Mesothelial cell of epicardium (in vitro differentiated cells): ENCODE data around the gene MYPN. TPM values are rescaled to one million over a fixed set of nuclear protein-coding genes. Genes with fewer than 3 reads are reported as not detected.

Source experiments
- DNase-seq, 2 experiments: peaks; one replicate each; pipeline ENCODE4 v3.0.0; 2021; ENCODE audit warnings: low spot score in 2 of 2; ENCODE audit not compliant: unreplicated experiment in 2 of 2
- H3K27ac Mint-ChIP-seq: 2 replicates; pipeline ENCODE4 v1.8.0; 2021; ENCODE audit warnings: mixed read lengths
- H3K27me3 Mint-ChIP-seq: 2 replicates; pipeline ENCODE4 v1.8.0; 2021; ENCODE audit warnings: low read depth, mixed read lengths
- H3K36me3 Mint-ChIP-seq: 2 replicates; pipeline ENCODE4 v1.8.0; 2021; ENCODE audit warnings: mixed read lengths
- H3K4me1 Mint-ChIP-seq: 2 replicates; pipeline ENCODE4 v1.8.0; 2021; ENCODE audit warnings: mixed read lengths
- H3K4me3 Mint-ChIP-seq: 2 replicates; pipeline ENCODE4 v1.8.0; 2021; ENCODE audit warnings: mild to moderate bottlenecking, moderate library complexity, mixed read lengths
- H3K9me3 Mint-ChIP-seq: 2 replicates; pipeline ENCODE4 v1.8.0; 2021; ENCODE audit warnings: mixed read lengths
- CTCF ChIP-seq: fragments of 200-600 bp; sonication (generic); IDR thresholded peaks from one replicate; pipeline ENCODE4 v1.5.0; 2021; ENCODE audit warnings: antibody characterized with exemption; ENCODE audit not compliant: unreplicated experiment
- total RNA-seq: library from RNA; stranded (reverse); gene quantifications from 3 replicates; pipeline ENCODE4 v1.2.1, GENCODE V29; 2021

The MYPN gene
- total RNA-seq, 1 donor from 2014 or later, result not detected

GRCh38 chr10:68208424-68209042 lies 99.2 kb downstream of the MYPN start:
- no peaks in the 10 kb centered on the region for H3K36me3 Mint-ChIP-seq
- H3K9me3 Mint-ChIP-seq, result no peaks in the 10 kb centered on the region
- H3K27ac Mint-ChIP-seq, result no peak overlapping the region
- peaks cover 24% of the 10 kb centered on the region for H3K27me3 Mint-ChIP-seq
- no peak for TF ChIP-seq CTCF
- no peaks in the 10 kb centered on the region for H3K4me1 Mint-ChIP-seq
- H3K4me3 Mint-ChIP-seq, result no peak overlapping the region
- DNase-seq, result no peak

- no peak for TF ChIP-seq CTCF
- Mint-ChIP-seq H3K4me1 (no peaks in the 10 kb centered on the region), H3K27me3 (peaks cover 15% of the 10 kb centered on the region), H3K4me3 (no peak overlapping the region), H3K27ac (no peak overlapping the region), H3K9me3 (no peaks in the 10 kb centered on the region), H3K36me3 (no peaks in the 10 kb centered on the region)
- no peak for DNase-seq
Measured at GRCh38 chr10:68211669-68212068, 102.4 kb downstream of the MYPN start.

- no peak overlapping the region for H3K27ac Mint-ChIP-seq
- H3K9me3 Mint-ChIP-seq, result no peaks in the 10 kb centered on the region
- no peak overlapping the region for H3K4me3 Mint-ChIP-seq
- H3K27me3 Mint-ChIP-seq, result peaks cover 14% of the 10 kb centered on the region
- peak; percentile 65 for TF ChIP-seq CTCF
- no peaks in the 10 kb centered on the region for H3K4me1 Mint-ChIP-seq
- no peak for DNase-seq
- no peaks in the 10 kb centered on the region for H3K36me3 Mint-ChIP-seq
Measured at GRCh38 chr10:68212721-68213352, 103.5 kb downstream of the MYPN start.

- H3K27ac Mint-ChIP-seq, result no peak overlapping the region
- DNase-seq, result no peak
- H3K9me3 Mint-ChIP-seq, result no peaks in the 10 kb centered on the region
- H3K36me3 Mint-ChIP-seq, result no peaks in the 10 kb centered on the region
- no peaks in the 10 kb centered on the region for H3K4me1 Mint-ChIP-seq
- no peak overlapping the region for H3K4me3 Mint-ChIP-seq
- peaks cover 5% of the 10 kb centered on the region for H3K27me3 Mint-ChIP-seq
- no peak for TF ChIP-seq CTCF
Measured at GRCh38 chr10:68218786-68219185, 109.5 kb downstream of the MYPN start.

- Mint-ChIP-seq H3K27ac (no peak overlapping the region), H3K27me3 (peaks cover 5% of the 10 kb centered on the region), H3K9me3 (no peaks in the 10 kb centered on the region), H3K4me3 (no peak overlapping the region), H3K4me1 (no peaks in the 10 kb centered on the region), H3K36me3 (no peaks in the 10 kb centered on the region)
- no peak for DNase-seq
- TF ChIP-seq CTCF, result no peak
Measured at GRCh38 chr10:68221196-68221595, 111.9 kb downstream of the MYPN start.

GRCh38 chr10:68222391-68222790 lies 113.1 kb downstream of the MYPN start:
- Mint-ChIP-seq H3K4me1 (no peaks in the 10 kb centered on the region), H3K27me3 (peaks cover 5% of the 10 kb centered on the region), H3K36me3 (no peaks in the 10 kb centered on the region), H3K9me3 (no peaks in the 10 kb centered on the region), H3K27ac (no peak overlapping the region), H3K4me3 (no peak overlapping the region)
- TF ChIP-seq CTCF, result no peak
- no peak for DNase-seq
